Erythroblast (primary cell): ENCODE measurements around the gene TMEM209.

ENCODE experiments used
- GATA1 ChIP-seq: IDR thresholded peaks from 2 replicates; pipeline ENCODE4 v1.6.1; 2011; ENCODE audit warnings: low read depth, mild to moderate bottlenecking, control low read depth, low read length, moderate library complexity
- POLR2A ChIP-seq: IDR thresholded peaks from 2 replicates; pipeline ENCODE4 v1.6.1; 2011; ENCODE audit warnings: mild to moderate bottlenecking, low read length

DNA sequence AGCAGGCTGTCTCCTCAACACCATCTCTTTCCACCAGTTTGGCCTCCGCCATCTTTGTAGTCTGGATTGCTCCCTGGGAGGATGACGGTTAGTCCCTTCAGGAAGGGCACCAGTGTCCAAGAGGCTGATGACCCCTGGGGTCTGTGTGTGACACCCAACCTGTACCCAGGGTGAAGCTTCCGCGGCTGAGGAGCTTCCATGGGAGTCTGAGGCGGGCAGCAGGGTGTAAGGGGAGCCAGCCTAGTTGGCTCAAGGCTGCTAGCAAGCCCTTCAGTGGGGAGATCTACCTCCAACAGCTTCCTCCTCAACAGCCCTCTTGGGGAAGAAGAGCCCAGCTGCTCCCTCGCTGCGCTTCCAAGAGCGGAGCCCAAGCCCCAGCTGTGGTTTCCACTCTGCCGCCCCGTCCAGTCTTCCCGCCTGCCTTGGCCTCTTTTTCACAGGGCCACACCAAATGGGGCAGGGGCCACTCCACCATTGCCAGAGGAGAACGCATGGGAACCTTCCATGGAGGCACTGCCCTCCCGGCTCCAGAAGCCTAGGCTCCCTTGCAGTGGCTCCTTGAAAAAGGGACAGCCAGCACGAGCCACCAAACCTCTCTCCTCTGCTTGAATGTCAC is 57.4 kb downstream of the TMEM209 start:
- TF ChIP-seq GATA1 (no peak), POLR2A (no peak)
